PC-9 (cell line): ENCODE measurements around the gene GPR153. TPM values are rescaled to one million over a fixed set of nuclear protein-coding genes. Genes with fewer than 3 reads are reported as not detected.

ENCODE experiments used
- BruUV-seq: library from RNA; stranded (reverse); fragments of 400-500 nt; replicated peaks from 2 replicates; lab custom pipeline; 2021; lab: Mats Ljungman, UMichigan
- CTCF ChIA-PET: fragments of 300-600 bp; sonication (Branson Sonifier 250); formaldehyde crosslinking; loops from one replicate; lab custom pipeline; 2022; ENCODE audit warnings: antibody characterized with exemption; lab: Charles Lee
- POLR2A ChIA-PET: fragments of 300-600 bp; sonication (Branson Sonifier 250); formaldehyde crosslinking; loops from one replicate; lab custom pipeline; 2022; ENCODE audit warnings: antibody characterized with exemption; ENCODE audit not compliant: unreplicated experiment; lab: Charles Lee
- DNase-seq, 2 experiments: peaks; one replicate each; pipeline versions ENCODE4 v3.0.0 to v3.0.0-alpha.2; 2015 to 2022; ENCODE audit warnings: mixed read lengths in 1 of 2
- H2AFZ ChIP-seq: fragments of 200-600 bp; sonication (generic); 2 replicates; pipeline ENCODE4 v1.8.1; 2017; ENCODE audit warnings: antibody characterized with exemption
- H3F3A ChIP-seq: fragments of 200-600 bp; sonication (generic); 2 replicates; pipeline ENCODE4 v1.8.1; 2017; ENCODE audit warnings: antibody characterized with exemption, mild to moderate bottlenecking, low read depth; ENCODE audit not compliant: insufficient read depth
- H3K27ac ChIP-seq: fragments of 200-600 bp; sonication (generic); 2 replicates; pipeline ENCODE4 v1.6.1; 2016; ENCODE audit warnings: mixed run types
- H3K27me3 ChIP-seq: fragments of 200-600 bp; sonication (generic); 2 replicates; pipeline ENCODE4 v1.6.1; 2016; ENCODE audit warnings: low read depth, mixed run types; ENCODE audit not compliant: insufficient read depth
- H3K36me3 ChIP-seq: fragments of 200-600 bp; sonication (generic); 2 replicates; pipeline ENCODE4 v1.6.1; 2016; ENCODE audit warnings: low read depth, mixed run types
- H3K4me1 ChIP-seq: fragments of 200-600 bp; sonication (generic); replicated peaks from 2 replicates; pipeline ENCODE4 v1.6.1; 2016; ENCODE audit warnings: mixed run types; ENCODE audit not compliant: insufficient read depth
- H3K4me2 ChIP-seq: fragments of 200-600 bp; sonication (generic); 2 replicates; pipeline ENCODE4 v1.6.1; 2017; ENCODE audit warnings: mixed run types
- H3K4me3 ChIP-seq: fragments of 200-600 bp; sonication (generic); 2 replicates; pipeline ENCODE4 v1.6.1; 2016; ENCODE audit warnings: mixed run types
- H3K79me2 ChIP-seq: fragments of 200-600 bp; sonication (generic); 2 replicates; pipeline ENCODE4 v1.6.1; 2017; ENCODE audit warnings: low read depth, mixed run types
- H3K9me2 ChIP-seq: fragments of 200-600 bp; sonication (generic); 2 replicates; pipeline ENCODE4 v1.8.1; 2017; ENCODE audit warnings: mild to moderate bottlenecking; ENCODE audit not compliant: insufficient read depth
- H3K9me3 ChIP-seq: fragments of 200-600 bp; sonication (generic); 2 replicates; pipeline ENCODE4 v1.8.1; 2016; ENCODE audit warnings: low read depth; ENCODE audit not compliant: insufficient read depth
- H4K20me1 ChIP-seq: fragments of 200-600 bp; sonication (generic); 2 replicates; pipeline ENCODE4 v1.8.1; 2017; ENCODE audit not compliant: insufficient read depth
- EZH2 ChIP-seq: fragments of 200-600 bp; sonication (generic); IDR thresholded peaks from 2 replicates; pipeline ENCODE4 v1.8.0; 2017; ENCODE audit warnings: antibody characterized with exemption, low read depth
- intact Hi-C: fragments of 100-400 bp; cut with micrococcal nuclease; formaldehyde crosslinking; loops from one replicate; pipeline ENCODE4 v1.10.0; 2022; ENCODE audit not compliant: unreplicated experiment
- total RNA-seq: library from RNA; stranded (reverse); gene quantifications from 2 replicates; pipeline ENCODE4 v1.2.3, GENCODE V29; 2021
- TF ChIP-seq, protein P1 (sequence below): fragments of 200-600 bp; sonication (generic); conservative IDR thresholded peaks from 2 replicates; pipeline ENCODE4 v1.6.1; 2017; ENCODE audit warnings: mixed run types, antibody characterized with exemption, mild to moderate bottlenecking, moderate library complexity

The GPR153 gene
- total RNA-seq, 1 experiment from 2014 or later = 8.0 TPM

DNA sequence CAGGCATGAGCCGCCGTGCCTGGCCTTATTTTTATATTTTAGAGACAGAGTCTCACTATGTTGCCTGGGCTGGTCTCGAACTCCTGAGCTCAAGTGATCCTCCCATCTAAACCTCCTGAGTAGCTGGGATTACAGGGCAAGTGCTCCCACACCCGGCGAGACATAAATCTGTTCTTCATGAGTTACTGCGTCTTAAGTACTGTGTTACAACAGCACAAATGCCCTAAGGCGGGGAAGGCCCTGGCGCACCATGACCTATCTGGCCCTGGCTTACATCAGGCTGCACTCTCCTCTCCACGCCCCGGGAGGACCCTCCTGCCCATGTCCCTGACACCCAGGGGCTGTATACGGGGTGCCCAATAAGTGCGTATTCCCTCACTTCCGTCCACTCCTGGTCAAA, 4.3 kb downstream of the GPR153 start:
- Histone ChIP-seq H3K27ac (no peak overlapping the region), H3K4me2 (no peak overlapping the region), H3K9me2 (no peaks in the 10 kb centered on the region), H3F3A (0 out of 2 replicates have a peak, but pooled peaks cover 5% of the 10 kb centered on the region), H3K9me3 (no peaks in the 10 kb centered on the region), H2AFZ (no peak overlapping the region), H3K79me2 (no peaks in the 10 kb centered on the region), H3K27me3 (no peaks in the 10 kb centered on the region), H3K4me1 (no peaks in the 10 kb centered on the region), H3K4me3 (no peak overlapping the region), H4K20me1 (no peaks in the 10 kb centered on the region), H3K36me3 (no peaks in the 10 kb centered on the region)
- no peak for DNase-seq
- BruUV-seq = no TSS peak
- ChIA-PET POLR2A (no interaction called here), CTCF (no interaction called here)
- TF ChIP-seq, protein P1, sequence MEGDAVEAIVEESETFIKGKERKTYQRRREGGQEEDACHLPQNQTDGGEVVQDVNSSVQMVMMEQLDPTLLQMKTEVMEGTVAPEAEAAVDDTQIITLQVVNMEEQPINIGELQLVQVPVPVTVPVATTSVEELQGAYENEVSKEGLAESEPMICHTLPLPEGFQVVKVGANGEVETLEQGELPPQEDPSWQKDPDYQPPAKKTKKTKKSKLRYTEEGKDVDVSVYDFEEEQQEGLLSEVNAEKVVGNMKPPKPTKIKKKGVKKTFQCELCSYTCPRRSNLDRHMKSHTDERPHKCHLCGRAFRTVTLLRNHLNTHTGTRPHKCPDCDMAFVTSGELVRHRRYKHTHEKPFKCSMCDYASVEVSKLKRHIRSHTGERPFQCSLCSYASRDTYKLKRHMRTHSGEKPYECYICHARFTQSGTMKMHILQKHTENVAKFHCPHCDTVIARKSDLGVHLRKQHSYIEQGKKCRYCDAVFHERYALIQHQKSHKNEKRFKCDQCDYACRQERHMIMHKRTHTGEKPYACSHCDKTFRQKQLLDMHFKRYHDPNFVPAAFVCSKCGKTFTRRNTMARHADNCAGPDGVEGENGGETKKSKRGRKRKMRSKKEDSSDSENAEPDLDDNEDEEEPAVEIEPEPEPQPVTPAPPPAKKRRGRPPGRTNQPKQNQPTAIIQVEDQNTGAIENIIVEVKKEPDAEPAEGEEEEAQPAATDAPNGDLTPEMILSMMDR = no peak
- TF ChIP-seq EZH2 = no peak
- intact Hi-C loops = no loop called here

DNA sequence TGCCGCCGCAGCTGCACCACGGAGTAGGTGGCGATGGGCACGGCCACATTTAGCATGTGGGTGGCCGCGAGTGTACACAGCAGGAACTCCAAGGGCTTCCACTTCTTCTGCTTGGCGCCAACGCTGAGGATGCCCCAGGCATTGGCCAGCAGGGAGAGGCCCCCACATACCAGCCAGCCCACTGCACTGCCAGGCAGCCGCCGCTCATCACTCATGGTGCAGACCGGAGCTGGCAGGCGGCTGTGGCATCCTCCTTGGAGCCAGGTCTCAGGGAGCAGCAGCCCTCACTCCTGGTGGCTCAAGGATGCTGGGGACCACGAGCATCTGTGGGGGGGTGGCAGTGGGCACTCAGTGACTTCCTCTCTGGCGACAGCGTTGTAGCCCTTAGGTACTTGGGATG, 6.2 kb downstream of the GPR153 start:
- no peak for DNase-seq
- Histone ChIP-seq H3K4me2 (no peak overlapping the region), H3F3A (0 out of 2 replicates have a peak, but pooled peaks cover 4% of the 10 kb centered on the region), H3K4me3 (no peak overlapping the region), H3K27me3 (no peaks in the 10 kb centered on the region), H2AFZ (no peak overlapping the region), H3K27ac (no peak overlapping the region), H3K9me2 (no peaks in the 10 kb centered on the region), H4K20me1 (no peaks in the 10 kb centered on the region), H3K36me3 (no peaks in the 10 kb centered on the region), H3K9me3 (no peaks in the 10 kb centered on the region), H3K79me2 (no peaks in the 10 kb centered on the region), H3K4me1 (no peaks in the 10 kb centered on the region)
- ChIA-PET POLR2A (no interaction called here), CTCF (no interaction called here)
- BruUV-seq = no TSS peak
- intact Hi-C loops = no loop called here
- TF ChIP-seq EZH2 = no peak
- TF ChIP-seq, protein P1 = no peak

DNA sequence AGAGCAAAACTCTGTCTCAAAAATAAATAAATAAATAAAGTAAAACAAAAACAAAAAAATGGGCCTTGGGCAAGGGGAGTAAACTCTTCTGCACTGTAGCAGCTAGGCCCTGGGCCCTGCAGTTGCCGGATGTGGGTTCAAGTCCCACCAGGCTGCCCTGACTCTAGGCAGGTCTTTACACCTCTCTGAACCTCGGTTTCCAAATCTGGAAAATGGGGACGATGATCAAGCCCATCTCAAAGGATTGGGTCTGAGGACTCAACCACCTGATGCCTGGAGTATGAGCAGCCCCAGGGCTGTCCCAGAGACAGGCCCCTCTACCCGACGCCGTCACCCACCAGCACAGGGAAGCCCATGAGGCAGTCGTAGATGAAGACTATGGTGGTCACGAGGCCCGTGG, 7.5 kb downstream of the GPR153 start:
- Histone ChIP-seq H3K4me2 (no peak overlapping the region), H3K4me3 (no peak overlapping the region), H4K20me1 (no peaks in the 10 kb centered on the region), H3K79me2 (no peaks in the 10 kb centered on the region), H3K36me3 (no peaks in the 10 kb centered on the region), H3K9me3 (no peaks in the 10 kb centered on the region), H2AFZ (no peak overlapping the region), H3K9me2 (no peaks in the 10 kb centered on the region), H3K27ac (no peak overlapping the region), H3F3A (no peaks in the 10 kb centered on the region), H3K4me1 (no peaks in the 10 kb centered on the region), H3K27me3 (no peaks in the 10 kb centered on the region)
- intact Hi-C loops = no loop called here
- no peak for DNase-seq
- TF ChIP-seq, protein P1 = no peak
- no peak for TF ChIP-seq EZH2
- no TSS peak for BruUV-seq
- ChIA-PET CTCF (no interaction called here), POLR2A (no interaction called here)
